ENCODE measurements around the gene CD164.

DNA sequence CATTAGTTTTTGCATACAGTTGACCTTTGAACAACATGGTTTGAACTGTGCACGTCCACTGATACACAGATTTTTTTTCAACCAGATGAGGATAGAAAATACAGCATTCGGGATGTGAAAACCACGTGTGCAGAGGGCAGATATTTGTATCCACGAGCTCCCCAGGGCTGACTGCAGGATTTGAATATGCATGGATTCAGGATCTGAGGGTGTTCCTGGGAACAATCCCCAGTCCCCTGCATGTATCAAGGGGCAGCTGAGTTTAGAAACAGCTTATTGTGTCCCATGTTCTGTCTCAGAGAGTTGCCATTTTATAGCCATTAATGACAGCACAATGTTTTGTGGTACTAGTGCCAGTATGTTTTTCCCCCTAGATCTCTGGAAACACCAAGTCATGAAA, 53.6 kb downstream of the CD164 start:
- TF ChIP-seq, protein P1, sequence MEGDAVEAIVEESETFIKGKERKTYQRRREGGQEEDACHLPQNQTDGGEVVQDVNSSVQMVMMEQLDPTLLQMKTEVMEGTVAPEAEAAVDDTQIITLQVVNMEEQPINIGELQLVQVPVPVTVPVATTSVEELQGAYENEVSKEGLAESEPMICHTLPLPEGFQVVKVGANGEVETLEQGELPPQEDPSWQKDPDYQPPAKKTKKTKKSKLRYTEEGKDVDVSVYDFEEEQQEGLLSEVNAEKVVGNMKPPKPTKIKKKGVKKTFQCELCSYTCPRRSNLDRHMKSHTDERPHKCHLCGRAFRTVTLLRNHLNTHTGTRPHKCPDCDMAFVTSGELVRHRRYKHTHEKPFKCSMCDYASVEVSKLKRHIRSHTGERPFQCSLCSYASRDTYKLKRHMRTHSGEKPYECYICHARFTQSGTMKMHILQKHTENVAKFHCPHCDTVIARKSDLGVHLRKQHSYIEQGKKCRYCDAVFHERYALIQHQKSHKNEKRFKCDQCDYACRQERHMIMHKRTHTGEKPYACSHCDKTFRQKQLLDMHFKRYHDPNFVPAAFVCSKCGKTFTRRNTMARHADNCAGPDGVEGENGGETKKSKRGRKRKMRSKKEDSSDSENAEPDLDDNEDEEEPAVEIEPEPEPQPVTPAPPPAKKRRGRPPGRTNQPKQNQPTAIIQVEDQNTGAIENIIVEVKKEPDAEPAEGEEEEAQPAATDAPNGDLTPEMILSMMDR (IDR thresholded peaks at IDR 0.05), result no peak
- no peak for TF ChIP-seq POLR2A (IDR thresholded peaks at IDR 0.05)
- no peak for TF ChIP-seq POLR2AphosphoS5 (IDR thresholded peaks at IDR 0.05; ENCODE audit: insufficient read depth in 1 of 2, low read depth in 1 of 2)

Data from vagina (tissue), 2 donors.